Measurements from ENCODE around the gene WDR27. TPM values are rescaled to one million over a fixed set of nuclear protein-coding genes. Genes with fewer than 3 reads are reported as not detected.

WDR27 gene
- total and polyA plus RNA-seq, 11 donors, result 2.2 to 12.3 (median 5.7) TPM

GRCh38 chr6:169583886-169584541 is 117.8 kb downstream of the WDR27 start:
- 85 to 86% (median 85%) methylated on average over 6 of the region's 6 CpGs for WGBS, 4 donors
- H3K27me3 ChIP-seq, result no peaks in the 10 kb centered on the region
- ATAC-seq, result no peak
- H3K4me3 ChIP-seq, result no peak overlapping the region
- H3K9me3 ChIP-seq, result peaks cover 0 to 11% (median 0%) of the 10 kb centered on the region in 12 donors
- TF ChIP-seq, protein P1, sequence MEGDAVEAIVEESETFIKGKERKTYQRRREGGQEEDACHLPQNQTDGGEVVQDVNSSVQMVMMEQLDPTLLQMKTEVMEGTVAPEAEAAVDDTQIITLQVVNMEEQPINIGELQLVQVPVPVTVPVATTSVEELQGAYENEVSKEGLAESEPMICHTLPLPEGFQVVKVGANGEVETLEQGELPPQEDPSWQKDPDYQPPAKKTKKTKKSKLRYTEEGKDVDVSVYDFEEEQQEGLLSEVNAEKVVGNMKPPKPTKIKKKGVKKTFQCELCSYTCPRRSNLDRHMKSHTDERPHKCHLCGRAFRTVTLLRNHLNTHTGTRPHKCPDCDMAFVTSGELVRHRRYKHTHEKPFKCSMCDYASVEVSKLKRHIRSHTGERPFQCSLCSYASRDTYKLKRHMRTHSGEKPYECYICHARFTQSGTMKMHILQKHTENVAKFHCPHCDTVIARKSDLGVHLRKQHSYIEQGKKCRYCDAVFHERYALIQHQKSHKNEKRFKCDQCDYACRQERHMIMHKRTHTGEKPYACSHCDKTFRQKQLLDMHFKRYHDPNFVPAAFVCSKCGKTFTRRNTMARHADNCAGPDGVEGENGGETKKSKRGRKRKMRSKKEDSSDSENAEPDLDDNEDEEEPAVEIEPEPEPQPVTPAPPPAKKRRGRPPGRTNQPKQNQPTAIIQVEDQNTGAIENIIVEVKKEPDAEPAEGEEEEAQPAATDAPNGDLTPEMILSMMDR (IDR thresholded peaks at IDR 0.05), result no peak
- no peak for TF ChIP-seq POLR2A (IDR thresholded peaks at IDR 0.05)
- intact Hi-C loops (cut with DNase I), result no loop called here
- DNase-seq, result no peak
- no peaks in the 10 kb centered on the region for H3K36me3 ChIP-seq
- no peaks in the 10 kb centered on the region for H3K4me1 ChIP-seq
- no peak overlapping the region for H3K27ac ChIP-seq

- Histone ChIP-seq H3K4me1 (no peaks in the 10 kb centered on the region), H3K9me3 (peaks cover 0 to 3% (median 0%) of the 10 kb centered on the region in 12 donors), H3K27ac (no peak overlapping the region), H3K36me3 (no peaks in the 10 kb centered on the region), H3K27me3 (no peaks in the 10 kb centered on the region), H3K4me3 (no peak overlapping the region)
- WGBS, 4 donors, result 90 to 97% (median 93%) methylated on average over 7 of the region's 7 CpGs
- no peak for TF ChIP-seq POLR2A (IDR thresholded peaks at IDR 0.05)
- TF ChIP-seq, protein P1 (IDR thresholded peaks at IDR 0.05), result no peak
- intact Hi-C loops (cut with DNase I), result no loop called here
- DNase-seq (no peak), ATAC-seq (no peak)
These were observed 122.3 kb downstream of the WDR27 start for GRCh38 chr6:169579407-169580111.

DNA sequence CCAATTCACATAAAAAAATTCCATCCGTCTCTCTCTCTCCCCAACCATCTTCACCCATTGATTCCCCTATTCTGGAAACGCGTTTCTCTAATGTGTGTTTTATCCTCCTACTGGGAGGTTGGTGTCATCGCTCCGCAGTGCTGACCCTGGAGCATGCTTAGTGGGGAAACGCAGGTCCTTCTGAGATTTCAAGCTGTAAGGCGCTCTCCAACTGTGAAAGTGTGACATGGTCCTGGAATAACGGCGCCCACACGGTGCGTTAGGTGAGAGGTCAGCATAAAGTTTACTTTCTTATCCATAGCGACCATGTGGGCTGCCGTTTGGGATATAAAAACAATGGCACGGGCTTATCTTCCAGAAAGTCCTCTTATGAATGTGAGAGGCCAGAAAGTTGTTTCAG is 123.9 kb downstream of the WDR27 start:
- no peaks in the 10 kb centered on the region for H3K9me3 ChIP-seq
- WGBS, 4 donors, result 71 to 82% (median 80%) methylated on average over 14 of the region's 14 CpGs
- TF ChIP-seq, protein P1 (IDR thresholded peaks at IDR 0.05), result no peak
- TF ChIP-seq POLR2A (IDR thresholded peaks at IDR 0.05), result no peak
- intact Hi-C loops (cut with DNase I), result no loop called here
- H3K27me3 ChIP-seq, result no peaks in the 10 kb centered on the region
- H3K27ac ChIP-seq, result no peak overlapping the region
- H3K4me1 ChIP-seq, result no peaks in the 10 kb centered on the region
- H3K4me3 ChIP-seq, result peak overlapping the region in 2 of 12 donors; percentile 31 to 41
- DNase-seq (no peak), ATAC-seq (peak in 1 of 4 donors; percentile 32)
- no peaks in the 10 kb centered on the region for H3K36me3 ChIP-seq

DNA sequence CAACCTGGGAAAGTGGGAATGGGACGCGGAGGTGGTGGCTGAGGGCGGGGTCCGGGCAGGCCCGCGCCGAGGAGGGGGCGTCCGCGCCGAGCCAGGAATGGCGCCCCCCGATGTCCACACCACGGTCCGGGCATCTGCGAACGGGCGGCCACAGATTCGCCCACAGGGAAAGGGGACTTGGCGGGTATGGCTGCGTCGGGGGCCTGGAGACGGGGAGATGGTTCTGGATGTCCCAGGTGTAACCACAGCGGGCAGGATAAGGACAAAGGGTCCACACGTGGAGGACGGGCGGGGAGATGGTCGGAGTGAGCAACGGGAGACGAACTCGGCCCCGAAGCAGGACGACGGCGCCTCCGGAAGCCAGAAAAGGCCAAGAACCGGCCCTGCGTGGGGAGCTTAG is 124.6 kb downstream of the WDR27 start:
- H3K9me3 ChIP-seq, result no peaks in the 10 kb centered on the region
- no peak for DNase-seq
- H3K4me1 ChIP-seq, result no peaks in the 10 kb centered on the region
- no peak for TF ChIP-seq POLR2A (IDR thresholded peaks at IDR 0.05)
- TF ChIP-seq, protein P1 (IDR thresholded peaks at IDR 0.05), result no peak
- peak overlapping the region in 3 of 12 donors; percentile 27 to 41 (median 31) for H3K4me3 ChIP-seq
- ATAC-seq, result peak in 1 of 4 donors; percentile 31
- H3K27ac ChIP-seq, result no peak overlapping the region
- intact Hi-C loops (cut with DNase I), result no loop called here
- 67 to 88% (median 84%) methylated on average over 33 to 38 of the region's 38 CpGs for WGBS, 4 donors
- no peaks in the 10 kb centered on the region for H3K27me3 ChIP-seq
- no peaks in the 10 kb centered on the region for H3K36me3 ChIP-seq

Data from heart left ventricle (tissue), 16 donors.